Loucy (cell line): ENCODE measurements around the gene TMEM63A.

Experiments
- H2AFZ ChIP-seq: fragments of 200-600 bp; sonication (generic); 2 replicates; pipeline ENCODE4 v1.6.0; 2016; ENCODE audit warnings: antibody characterized with exemption, mild to moderate bottlenecking, low read length, moderate library complexity
- H3F3A ChIP-seq: fragments of 200-600 bp; 2 replicates; pipeline ENCODE4 v1.6.0; 2016; ENCODE audit warnings: antibody characterized with exemption, low read depth, mild to moderate bottlenecking
- H3K27me3 ChIP-seq: fragments of 200-600 bp; sonication (generic); 2 replicates; pipeline ENCODE4 v1.6.1; 2014; ENCODE audit warnings: low read length, mild to moderate bottlenecking; ENCODE audit not compliant: insufficient read depth, poor library complexity, severe bottlenecking
- H3K36me3 ChIP-seq: fragments of 200-600 bp; sonication (generic); 2 replicates; pipeline ENCODE4 v1.6.1; 2016; ENCODE audit warnings: low read length; ENCODE audit not compliant: insufficient read depth
- H3K4me1 ChIP-seq: fragments of 200-600 bp; sonication (generic); 2 replicates; pipeline ENCODE4 v1.5.1; 2014; ENCODE audit warnings: low read length, mild to moderate bottlenecking; ENCODE audit not compliant: insufficient read depth, poor library complexity, severe bottlenecking
- H3K4me2 ChIP-seq: fragments of 200-600 bp; sonication (generic); 2 replicates; pipeline ENCODE4 v1.6.0; 2014; ENCODE audit warnings: antibody characterized with exemption, low read length, low read depth, mild to moderate bottlenecking; ENCODE audit not compliant: poor library complexity, severe bottlenecking
- H3K4me3 ChIP-seq: fragments of 200-600 bp; sonication (generic); 2 replicates; pipeline ENCODE4 v1.5.1; 2014; ENCODE audit warnings: low read length, mild to moderate bottlenecking, mixed read lengths; ENCODE audit not compliant: poor library complexity, severe bottlenecking
- H3K79me2 ChIP-seq: fragments of 200-600 bp; sonication (generic); 2 replicates; pipeline ENCODE4 v1.6.1; 2014; ENCODE audit warnings: low read length; ENCODE audit not compliant: insufficient read depth
- H3K9ac ChIP-seq: fragments of 200-600 bp; sonication (generic); 2 replicates; pipeline ENCODE4 v1.6.0; 2014; ENCODE audit warnings: mild to moderate bottlenecking, low read depth, low read length, moderate library complexity; ENCODE audit not compliant: poor library complexity, severe bottlenecking
- H3K9me2 ChIP-seq: fragments of 200-600 bp; sonication (generic); replicated peaks from 2 replicates; pipeline ENCODE4 v1.6.1; 2016; ENCODE audit warnings: low read depth, low read length, mixed read lengths
- H3K9me3 ChIP-seq: fragments of 200-600 bp; sonication (generic); 2 replicates; pipeline ENCODE4 v1.6.1; 2014; ENCODE audit warnings: mild to moderate bottlenecking, antibody characterized with exemption, low read length, low read depth; ENCODE audit not compliant: insufficient read depth
- H4K20me1 ChIP-seq: fragments of 200-600 bp; sonication (generic); 2 replicates; pipeline ENCODE4 v1.6.0; 2014; ENCODE audit warnings: antibody characterized with exemption, low read length, mild to moderate bottlenecking; ENCODE audit not compliant: insufficient read depth, poor library complexity, severe bottlenecking
- EZH2phosphoT487 ChIP-seq: fragments of 200-600 bp; IDR thresholded peaks from 2 replicates; pipeline ENCODE4 v1.6.1; 2018; ENCODE audit warnings: antibody characterized with exemption, mild to moderate bottlenecking, moderate library complexity, borderline replicate concordance
- TF ChIP-seq, protein P1 (sequence below): fragments of 200-600 bp; sonication (generic); conservative IDR thresholded peaks from 2 replicates; pipeline ENCODE4 v1.5.1; 2014; ENCODE audit warnings: mild to moderate bottlenecking, antibody characterized with exemption, low read length

The TMEM63A gene

DNA sequence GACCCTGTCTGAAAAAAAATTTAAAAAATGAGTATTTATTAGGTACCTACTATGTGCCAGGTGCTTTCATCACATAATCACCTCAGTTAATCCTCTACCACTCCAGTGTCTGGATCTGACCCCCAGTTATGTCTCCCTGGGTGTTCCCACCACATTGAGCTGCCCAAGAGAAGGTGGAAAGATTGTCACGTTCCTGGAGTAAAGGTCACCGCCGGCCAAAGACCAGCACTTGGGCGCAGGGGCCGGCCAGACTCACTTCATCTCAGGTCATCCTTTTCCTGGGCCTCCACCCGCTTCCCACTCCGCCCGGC lies 41.2 kb upstream of the TMEM63A start:
- Histone ChIP-seq H2AFZ (no peak overlapping the region; the same call in 1 of the 2 replicates), H3K79me2 (peaks cover 38% of the 10 kb centered on the region), H3K9me2 (no peaks in the 10 kb centered on the region), H3K4me2 (peak overlapping the region; percentile 85), H3K4me1 (peaks cover 53% of the 10 kb centered on the region), H4K20me1 (peaks cover 23% of the 10 kb centered on the region), H3K9ac (peak overlapping the region; percentile 92), H3K9me3 (no peaks in the 10 kb centered on the region), H3F3A (no peaks in the 10 kb centered on the region), H3K4me3 (peak overlapping the region; percentile 87), H3K36me3 (peaks cover 6% of the 10 kb centered on the region; the same call in 1 of the 2 replicates), H3K27me3 (no peaks in the 10 kb centered on the region)
- TF ChIP-seq, protein P1, sequence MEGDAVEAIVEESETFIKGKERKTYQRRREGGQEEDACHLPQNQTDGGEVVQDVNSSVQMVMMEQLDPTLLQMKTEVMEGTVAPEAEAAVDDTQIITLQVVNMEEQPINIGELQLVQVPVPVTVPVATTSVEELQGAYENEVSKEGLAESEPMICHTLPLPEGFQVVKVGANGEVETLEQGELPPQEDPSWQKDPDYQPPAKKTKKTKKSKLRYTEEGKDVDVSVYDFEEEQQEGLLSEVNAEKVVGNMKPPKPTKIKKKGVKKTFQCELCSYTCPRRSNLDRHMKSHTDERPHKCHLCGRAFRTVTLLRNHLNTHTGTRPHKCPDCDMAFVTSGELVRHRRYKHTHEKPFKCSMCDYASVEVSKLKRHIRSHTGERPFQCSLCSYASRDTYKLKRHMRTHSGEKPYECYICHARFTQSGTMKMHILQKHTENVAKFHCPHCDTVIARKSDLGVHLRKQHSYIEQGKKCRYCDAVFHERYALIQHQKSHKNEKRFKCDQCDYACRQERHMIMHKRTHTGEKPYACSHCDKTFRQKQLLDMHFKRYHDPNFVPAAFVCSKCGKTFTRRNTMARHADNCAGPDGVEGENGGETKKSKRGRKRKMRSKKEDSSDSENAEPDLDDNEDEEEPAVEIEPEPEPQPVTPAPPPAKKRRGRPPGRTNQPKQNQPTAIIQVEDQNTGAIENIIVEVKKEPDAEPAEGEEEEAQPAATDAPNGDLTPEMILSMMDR = no peak
- no peak for TF ChIP-seq EZH2phosphoT487

DNA sequence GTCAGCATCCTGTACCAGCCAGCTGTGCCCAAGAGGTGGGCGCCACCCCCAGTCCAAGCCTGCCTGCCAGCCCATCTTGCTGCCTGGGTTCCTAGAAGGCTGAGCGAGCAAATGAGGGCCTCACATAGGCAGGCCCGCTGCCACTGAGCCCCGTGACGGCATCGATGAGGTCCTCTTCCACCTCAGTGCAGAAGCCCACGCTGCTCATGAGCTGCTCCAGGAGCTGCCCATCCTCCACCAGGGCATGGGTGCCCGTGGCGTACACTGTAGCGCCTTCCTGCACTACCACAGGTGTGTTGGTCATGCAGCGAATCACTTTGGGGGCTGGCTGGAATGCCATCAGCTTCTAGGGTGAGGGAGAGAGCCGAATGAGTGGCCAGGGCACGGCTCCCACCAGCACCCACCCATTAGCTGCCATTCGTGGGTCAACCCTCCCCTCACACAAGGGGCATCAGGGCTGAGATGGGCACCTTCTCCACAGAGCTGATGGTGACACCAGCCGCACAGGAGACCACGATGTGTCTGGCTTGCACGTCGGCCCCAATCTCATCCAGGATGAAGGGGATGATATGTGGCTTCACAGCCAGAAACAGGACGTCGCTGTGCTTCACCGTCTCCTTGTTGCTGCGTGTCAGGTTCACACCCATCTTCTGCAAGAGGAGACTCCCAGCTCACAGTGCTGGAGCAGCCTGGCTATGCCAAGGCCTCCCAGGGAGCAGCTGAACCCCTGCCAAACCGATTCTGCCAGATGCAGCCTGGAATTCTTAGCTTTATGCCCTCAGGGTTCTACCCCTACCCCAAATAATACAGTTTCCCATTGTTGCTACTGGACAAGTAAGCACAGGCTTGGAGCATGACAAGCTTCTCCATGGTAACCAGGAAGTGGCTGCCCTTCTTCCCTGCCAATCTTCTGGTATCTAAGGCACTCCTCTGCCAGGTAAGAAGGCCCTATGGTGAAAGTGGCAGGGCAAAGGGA lies 39.8 kb upstream of the TMEM63A start:
- Histone ChIP-seq H3K4me2 (peak overlapping the region; percentile 85), H3K4me1 (peaks cover 48% of the 10 kb centered on the region), H3K27me3 (no peaks in the 10 kb centered on the region), H3K79me2 (peaks cover 38% of the 10 kb centered on the region), H3K4me3 (peak overlapping the region; percentile 87), H3K9ac (peak overlapping the region; percentile 92), H3K36me3 (peaks cover 6% of the 10 kb centered on the region; the same call in 1 of the 2 replicates), H2AFZ (no peak overlapping the region), H4K20me1 (peaks cover 23% of the 10 kb centered on the region), H3F3A (no peaks in the 10 kb centered on the region), H3K9me3 (no peaks in the 10 kb centered on the region), H3K9me2 (no peaks in the 10 kb centered on the region)
- TF ChIP-seq, protein P1 = no peak
- TF ChIP-seq EZH2phosphoT487 = no peak

DNA sequence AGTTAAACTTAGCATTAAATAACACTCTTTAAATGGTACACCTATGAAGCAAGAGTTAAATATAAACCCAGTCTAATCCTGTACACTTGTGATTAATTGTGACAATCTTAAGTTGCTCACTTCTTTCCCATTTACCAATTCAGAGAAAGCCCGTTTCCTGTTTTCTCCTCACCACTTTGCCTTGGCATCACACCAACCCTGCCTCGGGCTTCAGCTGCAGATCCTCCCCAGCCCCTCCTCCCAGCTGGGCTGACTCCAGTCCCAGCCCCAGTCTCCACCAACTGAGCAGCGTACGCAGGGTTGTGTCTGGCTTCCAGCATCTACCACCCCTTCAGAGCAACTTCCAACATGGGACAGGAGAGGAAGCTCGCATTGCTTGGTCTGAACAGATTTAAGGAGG lies 37.7 kb upstream of the TMEM63A start:
- H3K27me3 ChIP-seq = no peaks in the 10 kb centered on the region
- H4K20me1 ChIP-seq = peaks cover 23% of the 10 kb centered on the region
- H3K4me2 ChIP-seq = peak overlapping the region; percentile 85
- H2AFZ ChIP-seq = no peak overlapping the region
- H3K36me3 ChIP-seq = peaks cover 6% of the 10 kb centered on the region; the same call in 1 of the 2 replicates
- H3K9me2 ChIP-seq = no peaks in the 10 kb centered on the region
- H3F3A ChIP-seq = no peaks in the 10 kb centered on the region
- H3K4me3 ChIP-seq = no peak overlapping the region
- H3K9me3 ChIP-seq = no peaks in the 10 kb centered on the region
- peaks cover 38% of the 10 kb centered on the region for H3K4me1 ChIP-seq
- H3K79me2 ChIP-seq = peaks cover 38% of the 10 kb centered on the region
- no peak overlapping the region for H3K9ac ChIP-seq
- no peak for TF ChIP-seq EZH2phosphoT487
- TF ChIP-seq, protein P1 = no peak
